Measurements from ENCODE around the gene SDR42E2.

SDR42E2 gene

DNA sequence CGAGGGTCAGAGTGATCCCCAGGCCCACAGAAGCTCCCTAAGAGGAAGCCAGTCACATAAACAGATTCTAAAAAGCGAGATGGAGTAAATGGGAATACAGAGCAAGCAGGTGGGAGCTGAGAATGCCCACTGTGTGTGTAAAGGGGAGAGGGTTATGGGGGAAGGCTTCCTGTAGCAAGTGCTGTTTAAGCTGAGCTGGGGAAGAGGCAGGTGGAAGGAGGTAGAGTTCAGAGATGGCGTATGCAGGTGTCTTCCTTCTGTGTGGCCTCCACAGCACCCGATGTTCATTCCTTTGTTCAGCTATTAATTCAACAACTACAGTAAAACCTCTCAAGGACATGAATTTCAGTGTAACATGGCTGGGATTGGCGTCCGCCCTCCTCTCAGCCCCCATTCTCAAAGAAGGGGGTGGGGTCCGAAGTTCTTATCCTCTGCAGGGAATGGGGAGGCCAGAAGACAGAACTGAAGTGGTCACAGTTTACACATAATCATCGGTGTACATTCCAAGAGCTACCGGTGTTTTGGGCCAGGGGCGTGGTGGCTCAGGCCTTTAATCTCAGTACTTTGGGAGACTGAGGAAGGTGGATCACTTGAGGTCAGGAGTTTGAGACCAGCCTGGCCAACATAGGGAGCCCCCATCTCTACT is 45.5 kb downstream of the SDR42E2 start:
- H3K27ac ChIP-seq = no peak overlapping the region
- no peaks in the 10 kb centered on the region for H3K36me3 ChIP-seq (replicated peaks)
- H3K27me3 ChIP-seq (replicated peaks) = no peaks in the 10 kb centered on the region
- in situ Hi-C loops (cut with HindIII; ENCODE audit: low pct_ligation_motif_present, low sequenced_read_pairs) = no loop called here
- H3K4me3 ChIP-seq (ENCODE audit: low read depth, low read length) = peak overlapping the region; percentile 93
- DNase-seq = no peak
- TF ChIP-seq, protein P1, sequence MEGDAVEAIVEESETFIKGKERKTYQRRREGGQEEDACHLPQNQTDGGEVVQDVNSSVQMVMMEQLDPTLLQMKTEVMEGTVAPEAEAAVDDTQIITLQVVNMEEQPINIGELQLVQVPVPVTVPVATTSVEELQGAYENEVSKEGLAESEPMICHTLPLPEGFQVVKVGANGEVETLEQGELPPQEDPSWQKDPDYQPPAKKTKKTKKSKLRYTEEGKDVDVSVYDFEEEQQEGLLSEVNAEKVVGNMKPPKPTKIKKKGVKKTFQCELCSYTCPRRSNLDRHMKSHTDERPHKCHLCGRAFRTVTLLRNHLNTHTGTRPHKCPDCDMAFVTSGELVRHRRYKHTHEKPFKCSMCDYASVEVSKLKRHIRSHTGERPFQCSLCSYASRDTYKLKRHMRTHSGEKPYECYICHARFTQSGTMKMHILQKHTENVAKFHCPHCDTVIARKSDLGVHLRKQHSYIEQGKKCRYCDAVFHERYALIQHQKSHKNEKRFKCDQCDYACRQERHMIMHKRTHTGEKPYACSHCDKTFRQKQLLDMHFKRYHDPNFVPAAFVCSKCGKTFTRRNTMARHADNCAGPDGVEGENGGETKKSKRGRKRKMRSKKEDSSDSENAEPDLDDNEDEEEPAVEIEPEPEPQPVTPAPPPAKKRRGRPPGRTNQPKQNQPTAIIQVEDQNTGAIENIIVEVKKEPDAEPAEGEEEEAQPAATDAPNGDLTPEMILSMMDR (IDR thresholded peaks at IDR 0.05; ENCODE audit: low read depth, low read length, missing control alignments) = no peak

DNA sequence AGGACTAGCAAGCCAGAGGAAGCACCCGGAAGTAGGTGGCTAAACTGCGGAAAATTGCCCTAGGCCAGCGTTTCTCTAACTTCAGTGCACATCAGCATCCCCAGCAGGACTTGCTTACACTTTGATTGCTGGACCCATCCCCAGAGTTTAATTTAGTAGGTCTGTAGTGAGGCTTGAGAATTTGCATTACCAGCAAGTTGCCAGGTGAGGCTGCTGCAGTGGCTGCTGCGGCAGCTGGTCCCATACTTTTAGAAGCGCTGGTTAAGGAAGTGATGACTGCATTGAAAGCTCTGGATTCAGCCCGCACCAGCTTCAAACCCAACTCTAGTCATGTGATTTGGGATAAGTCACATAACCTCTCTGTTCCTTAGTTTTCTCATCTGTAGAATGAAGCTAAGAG is 48.0 kb downstream of the SDR42E2 start:
- H3K27me3 ChIP-seq (replicated peaks) = no peaks in the 10 kb centered on the region
- in situ Hi-C loops (cut with HindIII; ENCODE audit: low pct_ligation_motif_present, low sequenced_read_pairs) = no loop called here
- H3K4me3 ChIP-seq (ENCODE audit: low read depth, low read length) = no peak overlapping the region
- no peak overlapping the region for H3K27ac ChIP-seq
- DNase-seq = no peak
- TF ChIP-seq, protein P1 (IDR thresholded peaks at IDR 0.05; ENCODE audit: low read depth, low read length, missing control alignments) = no peak
- peaks cover 2% of the 10 kb centered on the region for H3K36me3 ChIP-seq (replicated peaks)

DNA sequence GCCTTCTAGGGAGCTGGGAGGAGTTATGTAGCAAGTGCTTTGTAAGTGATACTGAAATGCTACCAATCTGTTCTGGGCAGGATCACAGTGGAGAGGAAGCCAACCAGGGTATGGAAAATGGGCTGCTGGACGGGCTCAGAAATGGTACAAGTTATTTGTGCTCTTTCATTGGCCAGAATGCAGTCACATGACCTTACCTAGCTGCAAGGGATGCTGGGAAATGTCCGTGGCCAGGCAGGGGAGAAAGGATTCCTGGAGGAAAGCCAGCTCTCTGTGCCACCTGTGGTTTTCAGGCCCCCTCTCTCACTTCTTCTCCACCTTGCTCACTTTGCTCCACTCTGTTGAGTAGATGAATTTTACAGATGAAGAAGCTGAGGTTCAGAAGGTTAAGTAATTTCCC is 48.5 kb downstream of the SDR42E2 start:
- in situ Hi-C loops (cut with HindIII; ENCODE audit: low pct_ligation_motif_present, low sequenced_read_pairs) = no loop called here
- no peak for DNase-seq
- no peak overlapping the region for H3K4me3 ChIP-seq (ENCODE audit: low read depth, low read length)
- H3K27me3 ChIP-seq (replicated peaks) = no peaks in the 10 kb centered on the region
- no peak overlapping the region for H3K27ac ChIP-seq
- H3K36me3 ChIP-seq (replicated peaks) = peaks cover 2% of the 10 kb centered on the region
- TF ChIP-seq, protein P1 (IDR thresholded peaks at IDR 0.05; ENCODE audit: low read depth, low read length, missing control alignments) = no peak

DNA sequence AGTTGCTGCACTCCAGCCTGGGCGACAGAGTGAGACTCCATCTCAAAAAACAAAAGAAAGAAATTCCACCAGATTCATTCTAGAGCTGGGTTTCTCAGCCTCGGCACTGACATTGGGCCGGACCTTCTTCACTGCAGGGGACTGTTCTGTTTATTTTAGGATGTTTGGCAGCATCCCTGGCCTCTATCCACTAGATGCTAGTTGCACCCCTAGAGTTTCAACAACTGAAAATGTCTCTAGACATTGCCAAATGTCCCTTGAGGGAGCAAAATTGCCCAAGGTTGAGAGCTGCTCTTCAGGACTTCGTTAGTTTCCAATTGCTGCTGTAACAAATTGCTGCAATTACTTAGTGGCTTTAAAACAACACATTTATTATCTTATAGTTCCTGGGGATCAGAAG is 50.9 kb downstream of the SDR42E2 start:
- no peak for DNase-seq
- Histone ChIP-seq H3K36me3 (replicated peaks) (peaks cover 2% of the 10 kb centered on the region), H3K27ac (no peak overlapping the region), H3K4me3 (ENCODE audit: low read depth, low read length) (no peak overlapping the region), H3K27me3 (replicated peaks) (no peaks in the 10 kb centered on the region)
- in situ Hi-C loops (cut with HindIII; ENCODE audit: low pct_ligation_motif_present, low sequenced_read_pairs) = no loop called here
- TF ChIP-seq, protein P1 (IDR thresholded peaks at IDR 0.05; ENCODE audit: low read depth, low read length, missing control alignments) = no peak

DNA sequence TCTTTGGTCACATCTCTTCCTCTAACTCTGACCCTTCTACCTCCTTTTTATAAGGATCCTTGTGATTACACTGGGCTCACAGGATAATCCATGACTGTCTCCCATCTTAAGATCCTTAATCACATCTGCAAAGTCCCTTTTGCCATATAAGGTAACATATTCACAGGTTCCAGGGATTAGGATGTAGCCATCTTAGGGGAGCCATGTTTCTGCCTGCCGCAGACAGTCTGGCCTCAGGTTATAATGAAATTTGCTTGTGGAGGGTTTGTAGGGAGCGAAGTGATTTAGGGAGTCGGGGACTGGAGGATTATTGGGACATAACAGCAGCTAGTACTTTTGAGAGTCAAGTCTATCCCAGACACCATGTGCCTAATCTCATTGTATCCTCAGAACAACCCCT is 51.5 kb downstream of the SDR42E2 start:
- H3K27ac ChIP-seq = no peak overlapping the region
- TF ChIP-seq, protein P1 (IDR thresholded peaks at IDR 0.05; ENCODE audit: low read depth, low read length, missing control alignments) = no peak
- no peak overlapping the region for H3K4me3 ChIP-seq (ENCODE audit: low read depth, low read length)
- DNase-seq = no peak
- no peaks in the 10 kb centered on the region for H3K27me3 ChIP-seq (replicated peaks)
- peaks cover 2% of the 10 kb centered on the region for H3K36me3 ChIP-seq (replicated peaks)
- in situ Hi-C loops (cut with HindIII; ENCODE audit: low pct_ligation_motif_present, low sequenced_read_pairs) = no loop called here

DNA sequence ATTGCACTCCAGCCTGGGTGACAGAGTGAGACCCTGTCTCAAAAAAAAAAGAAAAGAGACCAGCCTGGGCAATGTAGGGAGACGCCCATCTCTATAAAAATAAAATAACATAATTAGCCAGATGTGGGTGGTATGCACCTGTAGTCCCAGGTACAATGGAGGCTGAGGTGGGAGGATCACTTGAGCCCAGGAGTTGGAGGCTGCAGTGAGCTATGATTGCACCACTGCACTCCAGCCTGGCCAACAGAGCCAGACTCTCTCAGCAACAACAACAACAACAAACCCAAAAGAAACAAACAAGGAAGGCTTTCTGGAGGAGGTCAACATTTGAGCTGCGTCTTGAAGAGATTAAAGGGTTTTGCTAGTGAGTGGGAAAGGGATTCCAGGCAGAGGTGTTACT is 52.1 kb downstream of the SDR42E2 start:
- Histone ChIP-seq H3K27me3 (replicated peaks) (no peaks in the 10 kb centered on the region), H3K36me3 (replicated peaks) (peaks cover 2% of the 10 kb centered on the region), H3K4me3 (ENCODE audit: low read depth, low read length) (no peak overlapping the region), H3K27ac (no peak overlapping the region)
- TF ChIP-seq, protein P1 (IDR thresholded peaks at IDR 0.05; ENCODE audit: low read depth, low read length, missing control alignments) = no peak
- in situ Hi-C loops (cut with HindIII; ENCODE audit: low pct_ligation_motif_present, low sequenced_read_pairs) = no loop called here
- DNase-seq = no peak

All from brain microvascular endothelial cell (primary cell).